ENCODE data around the gene PRAMEF33. TPM values are rescaled to one million over a fixed set of nuclear protein-coding genes. Genes with fewer than 3 reads are reported as not detected.
"Not testable (repeated sequence)": the region's sequence is repeated elsewhere in the genome, so short reads cannot be mapped to it uniquely, and the experiment has no call there.

The PRAMEF33 gene
- total RNA-seq, result not detected

- H3K9me3 ChIP-seq; H3K4me3 ChIP-seq; intact Hi-C loops (cut with DNase I); DNase-seq (ENCODE audit: low spot score in 2 of 2); H3K27ac ChIP-seq; H3K27me3 ChIP-seq; H3K4me1 ChIP-seq; H3K36me3 ChIP-seq: not testable (repeated sequence)
Measured at GRCh38 chr1:13303239-13303638, at the start of gene PRAMEF33. TSS of gene PRAMEF33 (plus strand) at chr1:13303539. CDS start at chr1:13305955, 2,416 bp downstream.

GRCh38 chr1:13253898-13254297, 49.4 kb upstream of the PRAMEF33 start, which contains the start of gene PRAMEF5:
TSS of gene PRAMEF5 (plus strand) at chr1:13254198. CDS start at chr1:13259269, 5,071 bp downstream.
- H3K4me1 ChIP-seq; H3K27ac ChIP-seq; intact Hi-C loops (cut with DNase I); H3K4me3 ChIP-seq; H3K36me3 ChIP-seq; H3K27me3 ChIP-seq; H3K9me3 ChIP-seq; DNase-seq (ENCODE audit: low spot score in 2 of 2): not testable (repeated sequence)

GRCh38 chr1:13265124-13265523, 38.2 kb upstream of the PRAMEF33 start:
- DNase-seq (ENCODE audit: low spot score in 2 of 2); H3K4me3 ChIP-seq; intact Hi-C loops (cut with DNase I); H3K27ac ChIP-seq; H3K36me3 ChIP-seq; H3K4me1 ChIP-seq; H3K9me3 ChIP-seq; H3K27me3 ChIP-seq: not testable (repeated sequence)

- H3K4me1 ChIP-seq; intact Hi-C loops (cut with DNase I); H3K9me3 ChIP-seq; H3K27me3 ChIP-seq; H3K36me3 ChIP-seq; H3K27ac ChIP-seq; H3K4me3 ChIP-seq; DNase-seq (ENCODE audit: low spot score in 2 of 2): not testable (repeated sequence)
Measured at GRCh38 chr1:13277016-13277415, 26.3 kb upstream of the PRAMEF33 start.

GRCh38 chr1:13279617-13280016, 23.7 kb upstream of the PRAMEF33 start:
- H3K9me3 ChIP-seq; H3K36me3 ChIP-seq; H3K27me3 ChIP-seq; H3K4me1 ChIP-seq; H3K4me3 ChIP-seq; H3K27ac ChIP-seq; intact Hi-C loops (cut with DNase I); DNase-seq (ENCODE audit: low spot score in 2 of 2): not testable (repeated sequence)

GRCh38 chr1:13285037-13285436, 18.3 kb upstream of the PRAMEF33 start, which contains the start of gene PRAMEF8:
TSS of gene PRAMEF8 (minus strand) at chr1:13285137. CDS start at chr1:13284091, 1,046 bp downstream.
- intact Hi-C loops (cut with DNase I); H3K4me3 ChIP-seq; H3K4me1 ChIP-seq; DNase-seq (ENCODE audit: low spot score in 2 of 2); H3K27ac ChIP-seq; H3K36me3 ChIP-seq; H3K27me3 ChIP-seq; H3K9me3 ChIP-seq: not testable (repeated sequence)

GRCh38 chr1:13289030-13289429, 14.3 kb upstream of the PRAMEF33 start:
- H3K36me3 ChIP-seq; H3K4me1 ChIP-seq; intact Hi-C loops (cut with DNase I); H3K27me3 ChIP-seq; H3K9me3 ChIP-seq; H3K27ac ChIP-seq; DNase-seq (ENCODE audit: low spot score in 2 of 2); H3K4me3 ChIP-seq: not testable (repeated sequence)

- H3K27ac ChIP-seq; H3K36me3 ChIP-seq; H3K27me3 ChIP-seq; H3K9me3 ChIP-seq; H3K4me1 ChIP-seq; DNase-seq (ENCODE audit: low spot score in 2 of 2); H3K4me3 ChIP-seq; intact Hi-C loops (cut with DNase I): not testable (repeated sequence)
Measured at GRCh38 chr1:13297216-13297931, 6.0 kb upstream of the PRAMEF33 start.

- H3K9me3 ChIP-seq; H3K27ac ChIP-seq; H3K36me3 ChIP-seq; intact Hi-C loops (cut with DNase I); H3K4me3 ChIP-seq; DNase-seq (ENCODE audit: low spot score in 2 of 2); H3K4me1 ChIP-seq; H3K27me3 ChIP-seq: not testable (repeated sequence)
Measured at GRCh38 chr1:13298699-13299098, 4.6 kb upstream of the PRAMEF33 start.

GRCh38 chr1:13302197-13302596, 1.1 kb upstream of the PRAMEF33 start:
- H3K27ac ChIP-seq; H3K4me3 ChIP-seq; H3K9me3 ChIP-seq; H3K27me3 ChIP-seq; H3K4me1 ChIP-seq; intact Hi-C loops (cut with DNase I); H3K36me3 ChIP-seq; DNase-seq (ENCODE audit: low spot score in 2 of 2): not testable (repeated sequence)

- H3K36me3 ChIP-seq; H3K4me1 ChIP-seq; H3K4me3 ChIP-seq; H3K27me3 ChIP-seq; DNase-seq (ENCODE audit: low spot score in 2 of 2); H3K9me3 ChIP-seq; H3K27ac ChIP-seq; intact Hi-C loops (cut with DNase I): not testable (repeated sequence)
Measured at GRCh38 chr1:13315281-13315680, 11.9 kb downstream of the PRAMEF33 start, which contains the start of gene PRAMEF15. TSS of gene PRAMEF15 (plus strand) at chr1:13315581. CDS start at chr1:13318408, 2,827 bp downstream.

GRCh38 chr1:13342496-13342895, 39.2 kb downstream of the PRAMEF33 start:
- H3K27ac ChIP-seq; DNase-seq (ENCODE audit: low spot score in 2 of 2); H3K9me3 ChIP-seq; intact Hi-C loops (cut with DNase I); H3K4me3 ChIP-seq; H3K4me1 ChIP-seq; H3K27me3 ChIP-seq; H3K36me3 ChIP-seq: not testable (repeated sequence)

- DNase-seq (ENCODE audit: low spot score in 2 of 2); H3K9me3 ChIP-seq; H3K4me3 ChIP-seq; H3K27ac ChIP-seq; intact Hi-C loops (cut with DNase I); H3K27me3 ChIP-seq; H3K4me1 ChIP-seq; H3K36me3 ChIP-seq: not testable (repeated sequence)
Measured at GRCh38 chr1:13347034-13347433, 43.7 kb downstream of the PRAMEF33 start, which contains the start of gene PRAMEF14. TSS of gene PRAMEF14 (minus strand) at chr1:13347134. CDS start at chr1:13345314, 1,820 bp downstream.

- H3K27me3 ChIP-seq; H3K36me3 ChIP-seq; intact Hi-C loops (cut with DNase I); H3K4me3 ChIP-seq; H3K27ac ChIP-seq; DNase-seq (ENCODE audit: low spot score in 2 of 2); H3K9me3 ChIP-seq; H3K4me1 ChIP-seq: not testable (repeated sequence)
Measured at GRCh38 chr1:13353476-13353875, 50.1 kb downstream of the PRAMEF33 start.
